GM12878 (cell line): ENCODE measurements around the gene SARDH. TPM values are rescaled to one million over a fixed set of nuclear protein-coding genes. Genes with fewer than 3 reads are reported as not detected.

Source experiments
- ATAC-seq: fragments of 200-7000 bp; cut with Tn5 transposase; 3 replicates; pipeline ENCODE4 v1.9.1; 2020; ENCODE audit warnings: mild to moderate bottlenecking, moderate library complexity
- BruUV-seq: library from RNA; stranded (reverse); fragments of 400-500 nt; replicated peaks from 2 replicates; lab custom pipeline; 2021; lab: Mats Ljungman, UMichigan
- CTCF ChIA-PET: fragments of 300-600 bp; sonication (Branson Sonifier 250); formaldehyde crosslinking; extraction: SDS; loops from one replicate; lab custom pipeline; 2021; ENCODE audit warnings: inconsistent platforms; lab: Yijun Ruan, JAX
- POLR2A ChIA-PET: fragments of 350-600 bp; formaldehyde crosslinking; extraction: SDS; loops from one replicate; lab custom pipeline; 2021; ENCODE audit warnings: inconsistent platforms; lab: Charles Lee
- RAD21 ChIA-PET: fragments of 300-600 bp; sonication (Branson Sonifier 250); formaldehyde crosslinking; loops from one replicate; lab custom pipeline; 2023; ENCODE audit warnings: antibody characterized with exemption; ENCODE audit not compliant: unreplicated experiment; lab: Charles Lee
- SMC1A ChIA-PET: fragments of 300-600 bp; sonication (Branson Sonifier 250); formaldehyde crosslinking; loops from one replicate; lab custom pipeline; 2023; ENCODE audit not compliant: unreplicated experiment, uncharacterized antibody; lab: Charles Lee
- DNase-seq: peaks from one replicate; pipeline ENCODE4 v3.0.0-alpha.2; 2011; ENCODE audit warnings: low read depth, low spot score
- FAIRE-seq: peaks from 3 replicates; lab custom pipeline; 2011; peaks lifted over from hg19 to GRCh38; lab: Jason Lieb, UNC
- H2AFZ ChIP-seq: 2 replicates; pipeline ENCODE4 v1.6.0; 2011; ENCODE audit warnings: low read depth, low read length, control low read depth; ENCODE audit not compliant: control insufficient read depth
- H3K27ac ChIP-seq: 2 replicates; pipeline ENCODE4 v1.5.1; 2011; ENCODE audit warnings: control low read depth; ENCODE audit not compliant: control insufficient read depth, insufficient read depth
- H3K27me3 ChIP-seq, 2 experiments: replicated peaks in 1 of 2; 2 replicates each; pipeline versions ENCODE4 v1.6.0 to v1.6.1; 2011; ENCODE audit warnings: low read length in 1 of 2; ENCODE audit not compliant: control insufficient read depth in 2 of 2, insufficient read depth in 2 of 2
- H3K36me3 ChIP-seq, 2 experiments: 2 replicates each; pipeline ENCODE4 v1.5.1; 2011; ENCODE audit warnings: low read length in 1 of 2; ENCODE audit not compliant: control insufficient read depth in 2 of 2, insufficient read depth in 2 of 2
- H3K4me1 ChIP-seq: 2 replicates; pipeline ENCODE4 v1.6.1; 2011; ENCODE audit warnings: mild to moderate bottlenecking, low read length, moderate library complexity, mixed read lengths; ENCODE audit not compliant: control insufficient read depth, insufficient read depth
- H3K4me2 ChIP-seq: 2 replicates; pipeline ENCODE4 v1.6.0; 2011; ENCODE audit warnings: control low read depth; ENCODE audit not compliant: control insufficient read depth, insufficient read depth
- H3K4me3 ChIP-seq: fragments of 200-600 bp; sonication (generic); 2 replicates; pipeline ENCODE4 v1.5.1; 2016
- H3K79me2 ChIP-seq: 2 replicates; pipeline ENCODE4 v1.6.0; 2011; ENCODE audit warnings: low read length; ENCODE audit not compliant: control insufficient read depth, insufficient read depth
- H3K9ac ChIP-seq: 2 replicates; pipeline ENCODE4 v1.8.0; 2011; ENCODE audit warnings: low read length, control low read depth, mixed read lengths; ENCODE audit not compliant: control insufficient read depth, insufficient read depth
- H3K9me3 ChIP-seq: replicated peaks from 3 replicates; pipeline ENCODE4 v1.5.1; 2011; ENCODE audit warnings: mild to moderate bottlenecking, low read length; ENCODE audit not compliant: control insufficient read depth, insufficient read depth
- H4K20me1 ChIP-seq: 2 replicates; pipeline ENCODE4 v1.6.0; 2011; ENCODE audit not compliant: control insufficient read depth, insufficient read depth
- CHD4 ChIP-seq: fragments of 200-600 bp; sonication (generic); IDR thresholded peaks from 2 replicates; pipeline ENCODE4 v1.6.1; 2016; ENCODE audit warnings: mild to moderate bottlenecking
- IKZF2 ChIP-seq, 2 experiments: fragments of 450-650 bp; IDR thresholded peaks; 2 replicates each; pipeline ENCODE4 v1.6.1; 2017; ENCODE audit warnings: mild to moderate bottlenecking in 2 of 2, moderate library complexity in 2 of 2
- JUNB ChIP-seq: IDR thresholded peaks from 2 replicates; pipeline ENCODE4 v1.6.1; 2016; ENCODE audit warnings: antibody characterized with exemption, mild to moderate bottlenecking
- PML ChIP-seq: IDR thresholded peaks from 2 replicates; pipeline ENCODE4 v1.6.1; 2012; ENCODE audit warnings: low read length, inconsistent platforms
- TAF1 ChIP-seq: IDR thresholded peaks from 2 replicates; pipeline ENCODE4 v1.6.1; 2011; ENCODE audit warnings: mild to moderate bottlenecking, low read depth, low read length, borderline replicate concordance
- ZNF217 ChIP-seq: fragments of 450-650 bp; IDR thresholded peaks from 2 replicates; pipeline ENCODE4 v1.6.1; 2017; ENCODE audit warnings: antibody characterized with exemption, mild to moderate bottlenecking
- WGBS: methylation state at CpG from one replicate; pipeline ENCODE4 v1.1.6; 2016; ENCODE audit warnings: low lambda C conversion rate; ENCODE audit not compliant: insufficient replicate concordance, insufficient coverage; ENCODE audit errors: missing lambda C conversion rate; 5-methylcytosine and 5-hydroxymethylcytosine counted together
- in situ Hi-C: fragments of 300-500 bp; cut with MboI; formaldehyde crosslinking; loops from 9 replicates; pipeline ENCODE4 v1.14.3; 2018; ENCODE audit warnings: mixed read lengths
- intact Hi-C: fragments of 100-400 bp; cut with micrococcal nuclease; formaldehyde crosslinking; loops from one replicate; pipeline ENCODE4 v1.14.2; 2022; ENCODE audit not compliant: unreplicated experiment
- polyA plus RNA-seq, 11 experiments: library from polyadenylated mRNA; depleted of rRNA in 4 of 11; unstranded in 6 of 11; stranded (reverse) in 5 of 11; fragments of >200 nt; fragmentation: Nextera tagmentation in 4 of 11; fragmentation: Illumina TruSeq in 1 of 11; extraction: Ambion mirVana in 4 of 11; extraction: Trizol in 1 of 11; gene quantifications; 1 replicate in 1 of 11; 2 replicates in 10 of 11; pipeline versions ENCODE4 v1.2.1 to v1.2.3, GENCODE V29; 2011 to 2016; ENCODE audit warnings: inconsistent platforms in 2 of 11, missing spikeins in 2 of 11, low read depth in 1 of 11
- total RNA-seq, 4 experiments: library from RNA; depleted of rRNA in 3 of 4; stranded (reverse); fragments of >200 nt in 3 of 4; fragmentation: Illumina TruSeq in 1 of 4; extraction: Trizol in 1 of 4; gene quantifications; 2 replicates each; pipeline versions ENCODE4 v1.2.1 to v1.2.3, GENCODE V29; 2013 to 2021
- TF ChIP-seq, protein P1 (sequence below): fragments of 450-650 bp; IDR thresholded peaks from 2 replicates; pipeline ENCODE4 v1.6.1; 2014; ENCODE audit warnings: mild to moderate bottlenecking
- TF ChIP-seq, protein P2 (sequence below): IDR thresholded peaks from 2 replicates; pipeline ENCODE4 v1.6.1; 2012; ENCODE audit warnings: low read depth, low read length, improper control_type of control experiment
- TF ChIP-seq, protein P3 (sequence below): IDR thresholded peaks from 2 replicates; pipeline ENCODE4 v1.6.1; 2011; ENCODE audit warnings: low read depth, low read length, improper control_type of control experiment, borderline replicate concordance

SARDH gene
- total and polyA plus RNA-seq, 10 of the 15 experiments (the other 5 are each of a cell fraction or from before 2014, with no cell fraction given) = 0.03 to 0.15 (median 0.10) TPM; not detected in 6

DNA sequence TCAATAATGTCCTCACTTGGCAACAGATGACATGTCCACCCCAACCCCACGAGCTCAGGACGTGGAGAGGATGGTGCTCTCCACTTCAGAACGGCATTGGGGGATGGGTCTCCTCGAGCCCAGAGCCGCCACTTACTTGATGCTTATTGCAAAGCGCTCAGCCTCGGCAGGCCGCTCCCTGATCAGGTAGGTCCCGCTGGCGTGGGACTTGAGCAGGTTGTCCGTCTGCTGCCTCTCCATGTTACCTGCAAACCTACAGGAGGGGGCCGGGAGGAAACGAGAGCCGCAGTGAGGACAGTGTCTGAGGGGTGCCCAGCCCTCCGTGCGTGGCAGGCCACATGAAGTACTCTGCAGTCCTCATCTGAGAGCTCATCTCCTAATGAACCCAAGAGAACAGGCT, 36.6 kb upstream of the SARDH start (continued):
- TF ChIP-seq, protein P1, sequence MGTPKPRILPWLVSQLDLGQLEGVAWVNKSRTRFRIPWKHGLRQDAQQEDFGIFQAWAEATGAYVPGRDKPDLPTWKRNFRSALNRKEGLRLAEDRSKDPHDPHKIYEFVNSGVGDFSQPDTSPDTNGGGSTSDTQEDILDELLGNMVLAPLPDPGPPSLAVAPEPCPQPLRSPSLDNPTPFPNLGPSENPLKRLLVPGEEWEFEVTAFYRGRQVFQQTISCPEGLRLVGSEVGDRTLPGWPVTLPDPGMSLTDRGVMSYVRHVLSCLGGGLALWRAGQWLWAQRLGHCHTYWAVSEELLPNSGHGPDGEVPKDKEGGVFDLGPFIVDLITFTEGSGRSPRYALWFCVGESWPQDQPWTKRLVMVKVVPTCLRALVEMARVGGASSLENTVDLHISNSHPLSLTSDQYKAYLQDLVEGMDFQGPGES = no peak
- TF ChIP-seq, all 136 proteins: peak for 0

DNA sequence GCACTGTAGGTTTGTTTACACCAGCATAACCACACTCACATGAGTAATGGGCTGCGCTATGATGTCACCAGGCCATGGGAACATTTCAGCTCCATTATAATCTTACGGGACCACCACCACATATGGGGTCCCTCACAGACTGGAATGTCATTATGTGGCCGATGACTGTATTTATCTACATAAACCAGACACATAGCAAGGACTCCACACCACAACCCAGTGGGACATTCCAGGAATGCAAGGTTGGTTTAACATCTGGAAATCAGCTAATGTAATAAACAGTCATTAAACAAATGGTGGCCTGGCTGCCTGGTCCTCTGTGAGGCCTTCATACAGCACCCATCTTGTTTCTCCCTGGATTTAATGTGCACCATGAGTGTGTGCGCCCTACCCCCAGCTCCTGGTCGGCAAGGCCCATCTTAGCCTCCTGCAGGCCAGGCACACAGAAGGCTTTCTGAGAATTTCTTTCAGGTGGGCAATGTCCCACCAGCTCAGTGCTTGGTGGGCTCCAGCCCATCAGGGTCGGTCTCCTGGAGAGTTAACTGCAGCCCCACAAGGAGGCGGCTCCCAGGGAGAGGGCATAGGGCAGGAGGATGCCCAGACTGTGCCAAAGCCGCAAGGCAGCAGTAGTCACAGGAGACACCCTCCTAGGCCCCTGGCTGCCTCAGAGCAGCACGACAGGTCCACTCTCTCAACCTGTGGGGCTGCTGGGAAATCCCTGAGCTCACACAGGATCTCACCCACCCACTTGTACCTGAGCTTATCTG, 35.9 kb upstream of the SARDH start:
- H3K27ac ChIP-seq = no peak overlapping the region
- ChIA-PET CTCF (interaction anchor here (0.6 to 2.2 kb wide), 4 partner anchors 8 to 220 kb away, joined by 3 to 15 read pairs (median 5); no protein-coding TSS in a partner anchor), RAD21 (no interaction called here), POLR2A (no interaction called here)
- ATAC-seq (no peak), DNase-seq (no peak), FAIRE-seq (no peak)
- H3K4me3 ChIP-seq = no peak overlapping the region
- BruUV-seq = no TSS peak
- H3K4me1 ChIP-seq = no peaks in the 10 kb centered on the region
- peaks cover 5% of the 10 kb centered on the region; the same call in 1 of the 3 replicates for H3K9me3 ChIP-seq
- intact Hi-C loops = no loop called here
- no peak overlapping the region for H3K4me2 ChIP-seq
- H3K79me2 ChIP-seq = no peaks in the 10 kb centered on the region
- WGBS = 93% methylated on average over 9 of the region's 9 CpGs
- TF ChIP-seq IKZF2 (IDR thresholded peaks at IDR 0.05) (no peak), PML (no peak), ZNF217 (no peak), CHD4 (no peak), JUNB (no peak), TAF1 (no peak)
- TF ChIP-seq, protein P2, sequence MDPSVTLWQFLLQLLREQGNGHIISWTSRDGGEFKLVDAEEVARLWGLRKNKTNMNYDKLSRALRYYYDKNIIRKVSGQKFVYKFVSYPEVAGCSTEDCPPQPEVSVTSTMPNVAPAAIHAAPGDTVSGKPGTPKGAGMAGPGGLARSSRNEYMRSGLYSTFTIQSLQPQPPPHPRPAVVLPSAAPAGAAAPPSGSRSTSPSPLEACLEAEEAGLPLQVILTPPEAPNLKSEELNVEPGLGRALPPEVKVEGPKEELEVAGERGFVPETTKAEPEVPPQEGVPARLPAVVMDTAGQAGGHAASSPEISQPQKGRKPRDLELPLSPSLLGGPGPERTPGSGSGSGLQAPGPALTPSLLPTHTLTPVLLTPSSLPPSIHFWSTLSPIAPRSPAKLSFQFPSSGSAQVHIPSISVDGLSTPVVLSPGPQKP = no peak
- TF ChIP-seq, protein P3, sequence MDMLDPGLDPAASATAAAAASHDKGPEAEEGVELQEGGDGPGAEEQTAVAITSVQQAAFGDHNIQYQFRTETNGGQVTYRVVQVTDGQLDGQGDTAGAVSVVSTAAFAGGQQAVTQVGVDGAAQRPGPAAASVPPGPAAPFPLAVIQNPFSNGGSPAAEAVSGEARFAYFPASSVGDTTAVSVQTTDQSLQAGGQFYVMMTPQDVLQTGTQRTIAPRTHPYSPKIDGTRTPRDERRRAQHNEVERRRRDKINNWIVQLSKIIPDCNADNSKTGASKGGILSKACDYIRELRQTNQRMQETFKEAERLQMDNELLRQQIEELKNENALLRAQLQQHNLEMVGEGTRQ = no peak
- TF ChIP-seq, all 136 proteins: peak for 0
- in situ Hi-C loops = no loop called here
- SMC1A ChIA-PET = interaction anchor here (0.7 kb wide), 1 partner anchor 8 kb away, joined by 3 read pairs; no protein-coding TSS in a partner anchor
- H2AFZ ChIP-seq = no peak overlapping the region
- H3K36me3 ChIP-seq = peaks cover 9 to 40% of the 10 kb centered on the region in 2 experiments; a peak in 3 of 4 replicates
- H4K20me1 ChIP-seq = no peaks in the 10 kb centered on the region
- no peaks in the 10 kb centered on the region for H3K27me3 ChIP-seq
- no peak overlapping the region for H3K9ac ChIP-seq
